ENCODE results near the gene CELA2B.
"Not testable (repeated sequence)": the region's sequence is repeated elsewhere in the genome, so short reads cannot be mapped to it uniquely, and the experiment has no call there.

The CELA2B gene

GRCh38 chr1:15459771-15460707 lies 15.9 kb upstream of the CELA2B start:
- TF ChIP-seq CTCF (IDR thresholded peaks at IDR 0.05; ENCODE audit: insufficient read depth, low read depth, low read length, missing control alignments), result no peak
- DNase-seq (ENCODE audit: low read depth), result no peak

GRCh38 chr1:15460708-15461095 lies 15.2 kb upstream of the CELA2B start:
- no peak for TF ChIP-seq CTCF (IDR thresholded peaks at IDR 0.05; ENCODE audit: insufficient read depth, low read depth, low read length, missing control alignments)
- no peak for DNase-seq (ENCODE audit: low read depth)
- H3K4me3 ChIP-seq (ENCODE audit: low read depth, low read length), result no peak overlapping the region

More at GRCh38 chr1:15459771-15460707, 15.9 kb upstream of the CELA2B start:
- H3K4me3 ChIP-seq (ENCODE audit: low read depth, low read length), result no peak overlapping the region

GRCh38 chr1:15463064-15463800 lies 12.7 kb upstream of the CELA2B start:
- DNase-seq (ENCODE audit: low read depth); H3K4me3 ChIP-seq (ENCODE audit: low read depth, low read length): not testable (repeated sequence)

- DNase-seq (ENCODE audit: low read depth); H3K4me3 ChIP-seq (ENCODE audit: low read depth, low read length): not testable (repeated sequence)
Observed at GRCh38 chr1:15463926-15464322, 12.0 kb upstream of the CELA2B start.

- TF ChIP-seq CTCF (IDR thresholded peaks at IDR 0.05; ENCODE audit: insufficient read depth, low read depth, low read length, missing control alignments), result no peak
- no peak for DNase-seq (ENCODE audit: low read depth)
- H3K4me3 ChIP-seq (ENCODE audit: low read depth, low read length), result no peak overlapping the region
Observed at GRCh38 chr1:15465674-15466073, 10.2 kb upstream of the CELA2B start.

GRCh38 chr1:15466955-15467625 lies 8.8 kb upstream of the CELA2B start:
- DNase-seq (ENCODE audit: low read depth); H3K4me3 ChIP-seq (ENCODE audit: low read depth, low read length): not testable (repeated sequence)

GRCh38 chr1:15468145-15468544 lies 7.8 kb upstream of the CELA2B start:
- no peak for DNase-seq (ENCODE audit: low read depth)
- no peak for TF ChIP-seq CTCF (IDR thresholded peaks at IDR 0.05; ENCODE audit: insufficient read depth, low read depth, low read length, missing control alignments)
- H3K4me3 ChIP-seq (ENCODE audit: low read depth, low read length), result no peak overlapping the region

GRCh38 chr1:15469361-15469760 lies 6.5 kb upstream of the CELA2B start:
- no peak overlapping the region for H3K4me3 ChIP-seq (ENCODE audit: low read depth, low read length)
- DNase-seq (ENCODE audit: low read depth), result no peak
- no peak for TF ChIP-seq CTCF (IDR thresholded peaks at IDR 0.05; ENCODE audit: insufficient read depth, low read depth, low read length, missing control alignments)

GRCh38 chr1:15469821-15470448 lies 6.0 kb upstream of the CELA2B start:
- DNase-seq (ENCODE audit: low read depth), result not testable (repeated sequence)

GRCh38 chr1:15471067-15471466 lies 4.8 kb upstream of the CELA2B start:
- not testable (repeated sequence) for DNase-seq (ENCODE audit: low read depth); H3K4me3 ChIP-seq (ENCODE audit: low read depth, low read length)

More at GRCh38 chr1:15469821-15470448, 6.0 kb upstream of the CELA2B start:
- not testable (repeated sequence) for H3K4me3 ChIP-seq (ENCODE audit: low read depth, low read length)

- not testable (repeated sequence) for H3K4me3 ChIP-seq (ENCODE audit: low read depth, low read length)
- DNase-seq (ENCODE audit: low read depth), result peak; percentile 15
Observed at GRCh38 chr1:15471723-15472122, 4.2 kb upstream of the CELA2B start.
